Kidney epithelial cell (primary cell): ENCODE measurements around the gene CAMK2B. TPM values are rescaled to one million over a fixed set of nuclear protein-coding genes. Genes with fewer than 3 reads are reported as not detected.

ENCODE experiments used
- DNase-seq: peaks from one replicate; pipeline ENCODE4 v3.0.0-alpha.2; 2010; ENCODE audit warnings: low read depth
- H3K27me3 ChIP-seq: 2 replicates; pipeline ENCODE4 v1.6.0; 2011; ENCODE audit warnings: low read length; ENCODE audit not compliant: control insufficient read depth, insufficient read depth
- H3K36me3 ChIP-seq: 2 replicates; pipeline ENCODE4 v1.5.1; 2011; ENCODE audit warnings: low read length; ENCODE audit not compliant: control insufficient read depth, insufficient read depth
- H3K4me3 ChIP-seq: 2 replicates; pipeline ENCODE4 v1.5.1; 2011; ENCODE audit warnings: low read depth, mild to moderate bottlenecking, control low read depth, low read length
- total RNA-seq: library from RNA; depleted of rRNA; stranded (reverse); fragments of >200 nt; gene quantifications from 2 replicates; pipeline ENCODE4 v1.2.3, GENCODE V29; 2015
- TF ChIP-seq, protein P1 (sequence below): IDR thresholded peaks from 2 replicates; pipeline ENCODE4 v1.5.1; 2011; ENCODE audit warnings: mild to moderate bottlenecking, moderate library complexity, low read length, control low read depth, inconsistent platforms; ENCODE audit not compliant: insufficient read depth, poor library complexity, severe bottlenecking

CAMK2B gene
- total RNA-seq, 1 donor from 2014 or later: not detected

DNA sequence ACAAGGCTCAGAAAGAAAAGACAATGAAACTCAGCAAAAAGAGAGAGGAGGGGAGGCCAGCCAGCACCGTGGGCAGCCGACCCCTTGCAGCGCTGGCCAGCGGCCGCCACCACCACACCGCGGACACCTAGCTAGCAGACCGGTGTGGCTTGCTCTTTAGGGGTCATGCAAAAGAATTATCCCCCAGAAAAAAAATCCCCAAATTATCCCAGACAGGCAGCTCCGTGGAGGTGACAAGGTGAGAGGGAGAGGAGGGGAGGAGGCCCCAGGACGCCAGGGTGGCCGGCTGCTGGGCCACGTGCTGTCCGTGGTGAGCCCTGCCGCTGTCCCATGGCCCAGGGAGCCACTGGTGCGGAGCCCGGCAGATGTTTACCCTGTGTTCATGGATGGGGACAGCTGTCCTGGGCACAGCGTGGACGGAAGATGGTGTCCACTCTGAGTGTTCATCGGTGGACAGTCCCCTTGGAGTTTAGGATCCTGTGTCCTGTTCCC, 108.1 kb downstream of the CAMK2B start:
- H3K27me3 ChIP-seq: peaks cover 2% of the 10 kb centered on the region
- no peaks in the 10 kb centered on the region for H3K36me3 ChIP-seq
- TF ChIP-seq, protein P1, sequence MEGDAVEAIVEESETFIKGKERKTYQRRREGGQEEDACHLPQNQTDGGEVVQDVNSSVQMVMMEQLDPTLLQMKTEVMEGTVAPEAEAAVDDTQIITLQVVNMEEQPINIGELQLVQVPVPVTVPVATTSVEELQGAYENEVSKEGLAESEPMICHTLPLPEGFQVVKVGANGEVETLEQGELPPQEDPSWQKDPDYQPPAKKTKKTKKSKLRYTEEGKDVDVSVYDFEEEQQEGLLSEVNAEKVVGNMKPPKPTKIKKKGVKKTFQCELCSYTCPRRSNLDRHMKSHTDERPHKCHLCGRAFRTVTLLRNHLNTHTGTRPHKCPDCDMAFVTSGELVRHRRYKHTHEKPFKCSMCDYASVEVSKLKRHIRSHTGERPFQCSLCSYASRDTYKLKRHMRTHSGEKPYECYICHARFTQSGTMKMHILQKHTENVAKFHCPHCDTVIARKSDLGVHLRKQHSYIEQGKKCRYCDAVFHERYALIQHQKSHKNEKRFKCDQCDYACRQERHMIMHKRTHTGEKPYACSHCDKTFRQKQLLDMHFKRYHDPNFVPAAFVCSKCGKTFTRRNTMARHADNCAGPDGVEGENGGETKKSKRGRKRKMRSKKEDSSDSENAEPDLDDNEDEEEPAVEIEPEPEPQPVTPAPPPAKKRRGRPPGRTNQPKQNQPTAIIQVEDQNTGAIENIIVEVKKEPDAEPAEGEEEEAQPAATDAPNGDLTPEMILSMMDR: no peak
- DNase-seq: no peak
- no peak overlapping the region for H3K4me3 ChIP-seq

DNA sequence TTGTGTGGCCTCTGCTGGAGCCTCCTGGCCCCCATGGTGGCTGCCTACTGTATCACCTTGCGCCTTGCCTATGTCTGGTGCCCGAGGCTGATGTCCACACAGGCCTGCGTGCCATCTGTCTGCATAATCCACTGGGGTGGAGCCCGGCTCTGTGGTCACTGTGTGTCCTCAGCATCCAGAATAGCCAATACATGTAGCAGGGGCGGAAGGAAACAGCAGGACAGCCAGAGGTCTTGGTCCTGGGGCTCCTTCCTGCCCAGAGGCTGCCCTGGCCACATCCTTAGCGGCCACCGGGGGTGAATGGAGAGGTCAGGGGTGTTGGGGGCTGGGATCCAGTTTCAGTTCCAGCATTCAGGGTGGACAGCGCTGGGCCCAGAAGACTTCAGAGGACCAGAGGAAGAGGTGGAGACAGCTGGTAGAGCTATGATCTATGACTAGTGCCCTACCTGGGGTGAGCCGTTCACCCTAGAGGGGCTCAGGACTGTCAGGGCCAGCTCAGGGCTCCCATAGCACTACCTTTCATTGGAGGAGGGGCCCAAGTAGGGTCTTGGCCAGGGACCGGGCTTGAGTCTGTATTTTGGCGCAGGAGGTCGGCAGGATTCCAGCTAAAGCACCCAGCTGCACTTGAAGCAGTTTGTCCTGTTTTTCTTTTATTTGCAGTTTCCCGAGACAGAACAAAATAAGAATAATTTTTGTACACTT, 108.7 kb downstream of the CAMK2B start:
- Histone ChIP-seq H3K4me3 (no peak overlapping the region), H3K27me3 (peaks cover 2% of the 10 kb centered on the region), H3K36me3 (peaks cover 1% of the 10 kb centered on the region)
- no peak for DNase-seq
- TF ChIP-seq, protein P1: no peak

- no peak for DNase-seq
- no peak overlapping the region for H3K4me3 ChIP-seq
- H3K27me3 ChIP-seq: no peaks in the 10 kb centered on the region
- TF ChIP-seq, protein P1: no peak
- H3K36me3 ChIP-seq: peaks cover 2% of the 10 kb centered on the region
Observed at GRCh38 chr7:44216019-44216418, 109.4 kb downstream of the CAMK2B start.

GRCh38 chr7:44215531-44215930, 109.9 kb downstream of the CAMK2B start:
- peaks cover 2% of the 10 kb centered on the region for H3K36me3 ChIP-seq
- no peak for DNase-seq

GRCh38 chr7:44213877-44214388, 111.5 kb downstream of the CAMK2B start:
- no peak overlapping the region for H3K4me3 ChIP-seq
- TF ChIP-seq, protein P1: no peak
- no peaks in the 10 kb centered on the region for H3K27me3 ChIP-seq
- peaks cover 2% of the 10 kb centered on the region for H3K36me3 ChIP-seq
- DNase-seq: no peak

More at GRCh38 chr7:44215531-44215930, 109.9 kb downstream of the CAMK2B start:
- H3K4me3 ChIP-seq: no peak overlapping the region
- TF ChIP-seq, protein P1: no peak
- no peaks in the 10 kb centered on the region for H3K27me3 ChIP-seq
